Activated CD8-positive, alpha-beta memory T cell treated with anti-CD3 and anti-CD28 coated beads for 4 hours (primary cell): ENCODE data around the gene SLC37A2.

ENCODE experiments used
- DNase-seq, 2 donors: peaks; one replicate each; pipeline ENCODE4 v3.0.0-alpha.2; 2020; ENCODE audit warnings: low read depth in 2 of 2

The SLC37A2 gene

DNA sequence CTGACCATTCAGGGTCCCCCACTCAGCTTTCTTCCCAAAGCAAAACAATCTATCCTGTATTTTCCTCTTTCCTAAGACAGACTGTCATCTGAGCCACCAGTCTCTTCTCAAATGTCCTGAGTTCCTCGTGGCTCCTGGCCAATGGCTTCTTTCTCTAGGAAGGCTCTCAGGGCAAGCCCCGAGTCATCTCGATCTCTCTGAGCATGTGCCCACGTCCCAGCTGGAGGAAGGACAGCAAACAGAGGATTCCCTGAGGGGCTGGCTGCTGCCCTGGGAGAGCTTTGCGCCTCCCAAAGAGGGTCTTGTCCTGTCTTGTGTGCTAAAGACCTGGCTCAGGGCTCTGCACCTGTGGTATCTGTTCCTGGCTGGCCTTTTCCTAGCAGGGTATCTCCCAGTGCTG, 8.3 kb downstream of the SLC37A2 start:
- no peak for DNase-seq

DNA sequence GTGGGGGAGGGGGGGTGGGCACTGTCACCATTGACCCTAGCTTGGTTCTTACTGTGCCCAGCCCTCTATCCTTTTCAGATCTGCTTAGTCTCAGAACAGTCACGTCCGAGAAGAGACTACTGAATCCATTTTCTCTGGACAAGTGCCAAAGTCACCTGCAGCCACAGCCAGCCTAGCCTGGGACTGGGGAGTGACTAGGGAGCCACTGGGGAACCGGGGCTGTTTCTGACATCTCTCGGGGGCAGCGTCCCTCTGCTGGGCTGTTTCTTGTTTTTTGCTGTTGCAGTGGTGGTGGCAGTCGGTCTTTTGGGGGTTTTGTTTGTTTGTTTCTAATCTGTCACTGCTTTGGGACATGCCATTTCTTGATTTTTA, 8.7 kb downstream of the SLC37A2 start:
- no peak for DNase-seq

DNA sequence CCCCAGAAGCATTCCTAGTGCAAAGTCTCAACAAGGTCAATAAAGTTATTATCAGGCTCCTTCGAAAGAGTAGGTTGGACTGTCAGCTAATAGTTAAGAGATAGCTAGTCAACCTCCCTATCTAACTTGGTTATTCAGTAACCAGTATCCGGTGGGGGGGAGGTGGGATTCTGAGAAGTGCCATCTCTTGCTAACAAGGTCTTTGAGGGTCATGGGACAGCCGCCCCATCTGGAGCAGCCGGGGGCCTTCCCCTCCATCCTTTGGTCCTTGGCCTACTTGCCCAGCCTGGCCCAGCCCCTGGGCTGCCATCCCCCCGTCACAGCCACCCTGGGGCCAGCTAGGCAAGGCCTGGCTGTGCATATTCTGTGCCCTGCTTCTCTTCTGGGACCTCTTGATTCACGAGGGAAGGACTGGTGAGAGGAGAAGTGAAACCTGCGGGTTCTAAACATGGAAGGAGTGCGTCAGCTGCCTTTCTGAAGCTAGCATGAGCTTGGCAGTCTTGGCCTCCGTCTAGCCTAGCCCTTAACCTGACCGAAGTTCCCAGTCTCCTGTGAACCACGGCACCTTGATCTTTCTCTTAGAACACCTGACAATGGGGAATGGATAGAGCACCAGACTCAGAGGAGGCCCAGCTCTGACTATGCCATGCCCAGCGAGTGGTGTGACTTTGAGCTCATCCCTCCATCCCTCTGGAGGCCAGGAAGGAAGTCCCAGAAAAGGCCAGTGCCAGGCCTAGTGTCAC, 9.3 kb downstream of the SLC37A2 start:
- DNase-seq: no peak

DNA sequence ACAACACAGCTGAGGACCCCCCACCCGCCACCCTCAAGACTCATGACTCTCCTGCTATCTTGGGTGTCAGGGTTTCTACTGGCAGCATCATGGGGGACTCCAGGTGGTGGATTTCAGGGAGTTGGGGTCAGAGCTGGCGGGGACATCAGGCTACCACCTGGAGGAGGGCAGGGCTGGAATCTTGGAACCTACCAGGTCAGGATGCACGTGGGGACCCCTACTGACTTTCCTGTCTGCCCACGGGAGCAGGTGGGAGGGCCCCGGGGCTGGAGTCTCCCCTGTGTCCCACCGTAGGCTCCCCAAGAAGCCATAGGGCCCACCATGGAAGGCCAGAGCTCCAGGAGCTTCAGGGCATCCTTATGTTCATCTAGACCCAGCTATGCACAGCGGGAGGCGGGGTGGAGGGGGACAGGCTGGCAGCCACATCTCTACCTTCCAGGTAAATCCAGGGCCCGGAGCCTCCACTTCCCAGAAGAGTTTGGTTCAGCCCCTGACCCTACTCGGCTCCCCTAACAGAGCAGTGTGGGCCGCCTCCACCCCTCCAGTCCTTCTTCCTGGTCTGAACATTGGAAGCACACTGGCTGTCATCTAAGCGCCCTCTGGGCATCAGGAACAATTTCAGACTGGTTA, 10.0 kb downstream of the SLC37A2 start:
- no peak for DNase-seq

DNA sequence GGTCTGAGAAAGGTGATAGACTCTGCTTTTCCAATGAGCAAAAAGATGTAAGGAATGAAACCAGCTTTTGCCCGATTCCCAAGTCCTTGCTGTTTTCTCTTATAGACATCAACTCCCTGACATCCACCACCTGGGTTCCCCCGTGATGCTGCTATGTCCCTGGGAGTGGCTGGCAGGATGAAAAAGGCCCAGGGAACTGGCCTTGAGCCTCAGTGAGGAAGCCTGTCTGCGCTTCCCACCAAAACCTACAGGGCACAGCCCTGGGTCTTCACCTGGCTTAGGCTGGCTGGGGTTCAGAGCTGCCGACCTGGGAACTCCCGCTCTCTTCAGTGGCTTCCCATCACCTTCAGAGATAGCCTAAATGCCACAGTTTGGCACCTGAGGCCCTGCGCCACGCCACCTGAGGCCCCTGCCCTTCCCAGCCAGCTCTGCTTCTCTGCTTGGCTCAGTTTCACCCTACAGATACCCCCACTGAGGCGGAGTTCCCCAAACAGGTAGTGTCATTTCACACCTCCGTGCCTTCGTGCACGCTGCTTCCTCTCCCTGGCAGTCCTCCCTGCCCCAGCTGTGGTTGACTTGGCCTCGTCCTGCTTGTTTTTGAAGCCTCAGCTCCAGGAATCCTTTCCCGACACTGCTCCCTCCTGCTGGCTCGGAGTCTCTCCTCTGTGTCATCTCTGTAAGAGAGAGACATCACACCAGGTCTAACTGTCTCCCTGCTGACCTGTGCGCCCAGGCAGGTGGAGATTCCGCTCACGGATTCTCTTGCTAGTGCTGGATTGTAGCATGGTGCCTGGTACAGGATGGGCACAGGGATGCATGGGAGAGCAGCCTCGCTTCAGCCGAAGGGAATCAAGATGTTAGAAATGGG, 10.7 kb downstream of the SLC37A2 start:
- DNase-seq: no peak

DNA sequence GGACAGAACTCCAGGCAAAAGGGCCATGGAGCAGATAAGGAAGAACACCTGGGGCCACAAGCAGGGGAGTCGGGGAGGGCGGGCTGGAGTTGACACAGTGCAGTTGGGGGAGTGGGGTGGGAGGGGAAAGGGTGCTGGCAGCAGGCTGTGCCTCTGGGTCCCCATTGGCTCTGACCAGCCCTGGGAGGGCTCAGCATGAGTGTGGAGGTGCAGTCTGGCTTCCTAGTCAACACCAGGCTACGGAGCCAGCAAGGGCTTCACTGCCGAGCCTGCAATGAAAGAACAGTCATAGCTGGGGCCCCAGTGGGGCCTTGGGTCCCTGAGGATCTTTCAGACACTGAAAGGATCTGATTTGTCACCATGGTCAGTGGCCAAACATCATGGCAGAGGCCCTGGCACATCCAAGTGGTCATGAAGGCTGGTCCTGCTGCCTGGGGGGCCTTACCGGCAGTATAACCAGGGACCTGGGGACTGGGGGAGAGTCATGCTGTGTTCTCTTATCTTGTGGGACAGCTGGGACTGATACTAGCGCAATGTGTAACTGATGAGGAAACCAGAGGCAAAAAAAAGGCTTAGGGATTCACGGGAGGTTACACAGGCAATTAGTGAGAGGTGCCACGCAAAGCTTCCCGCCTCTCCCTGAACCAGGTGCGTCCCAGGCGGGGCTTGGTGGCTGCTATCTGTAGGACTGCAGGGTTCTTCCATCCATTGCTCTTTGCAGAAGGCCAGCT, 11.6 kb downstream of the SLC37A2 start:
- no peak for DNase-seq

DNA sequence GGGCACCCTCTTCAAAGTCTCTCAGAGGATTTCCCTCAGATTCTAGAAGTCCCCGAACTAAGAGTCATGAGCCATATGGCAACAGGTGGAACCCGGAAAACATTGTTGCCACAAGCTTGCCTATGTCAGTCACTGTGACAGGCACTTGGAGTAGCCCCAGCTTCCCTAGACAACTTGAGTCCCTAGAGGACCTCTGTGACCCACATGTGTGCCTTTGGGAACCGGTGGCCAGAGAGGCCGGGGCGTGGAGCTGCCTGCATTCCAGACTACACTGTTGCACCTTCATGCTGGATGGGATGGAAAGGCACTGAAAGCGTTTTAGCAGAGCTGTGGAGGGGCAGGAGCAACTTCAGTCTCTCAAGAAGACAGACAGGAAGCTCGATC, 12.1 kb downstream of the SLC37A2 start:
- no peak for DNase-seq

DNA sequence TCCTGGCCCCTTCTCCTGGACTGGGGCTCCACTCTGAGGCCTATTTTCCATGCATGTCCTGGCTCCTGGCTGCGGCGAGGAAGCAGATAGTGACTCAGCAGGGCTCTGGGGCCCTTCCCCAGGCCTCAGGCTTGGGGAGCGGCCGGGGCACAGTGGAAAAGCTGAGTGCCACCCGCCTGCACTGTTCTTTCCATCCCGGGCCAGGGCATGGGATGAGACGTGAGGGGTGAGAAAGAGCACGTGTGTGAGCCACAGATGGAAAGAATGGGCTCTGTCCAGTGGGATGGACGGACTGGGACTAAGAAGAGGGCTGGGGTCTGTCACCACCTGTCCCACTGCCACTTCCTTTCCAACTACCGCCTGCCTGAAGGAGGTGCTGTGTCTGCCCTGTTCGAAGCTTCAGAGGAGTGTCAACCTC, 12.8 kb downstream of the SLC37A2 start:
- DNase-seq: no peak

DNA sequence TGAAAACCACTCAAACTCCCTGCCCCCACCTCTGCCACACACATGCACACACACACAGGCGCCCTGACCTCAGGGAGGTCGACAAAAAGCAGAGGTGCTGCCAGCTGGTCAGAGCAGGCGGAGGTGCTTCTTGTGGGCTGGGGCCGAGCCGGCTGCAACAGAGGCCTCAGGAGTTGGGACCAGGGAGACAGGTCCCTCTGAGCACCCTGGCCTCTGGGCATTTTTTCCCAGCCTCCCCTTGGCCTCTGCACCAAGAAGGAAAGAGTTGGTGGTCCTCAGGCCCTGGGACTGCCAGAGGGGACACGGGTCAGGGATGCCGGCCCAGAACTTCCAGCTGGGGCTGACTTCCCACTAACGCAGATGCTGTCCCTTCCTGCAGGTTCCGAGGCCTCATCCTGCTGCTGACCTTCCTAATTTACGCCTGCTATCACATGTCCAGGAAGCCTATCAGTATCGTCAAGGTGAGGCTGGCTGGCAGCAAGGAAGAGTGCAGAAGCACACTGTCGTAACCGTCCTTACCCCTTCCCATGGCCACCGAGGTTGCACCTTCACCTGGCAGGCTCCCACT, 13.4 kb downstream of the SLC37A2 start:
- no peak for DNase-seq

DNA sequence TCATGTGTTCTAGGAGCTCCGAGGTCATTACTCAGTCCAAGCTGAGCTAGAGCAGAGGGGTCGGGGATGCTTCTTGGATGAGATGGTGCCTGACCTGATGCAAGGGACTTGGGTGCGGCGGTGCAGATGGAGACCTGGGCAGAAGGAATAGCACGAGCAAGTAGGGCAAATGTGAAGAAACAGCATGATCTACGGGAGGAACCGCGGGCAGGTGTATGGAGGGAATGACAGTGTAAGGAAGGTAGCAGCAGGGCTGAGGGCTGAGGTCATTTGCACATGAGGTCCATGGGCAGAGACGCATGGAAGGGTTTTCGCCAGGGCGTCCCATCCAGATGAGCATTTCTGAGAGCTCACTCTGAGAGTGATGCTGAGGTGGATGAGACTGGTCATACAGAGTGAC, 14.9 kb downstream of the SLC37A2 start:
- DNase-seq: no peak

DNA sequence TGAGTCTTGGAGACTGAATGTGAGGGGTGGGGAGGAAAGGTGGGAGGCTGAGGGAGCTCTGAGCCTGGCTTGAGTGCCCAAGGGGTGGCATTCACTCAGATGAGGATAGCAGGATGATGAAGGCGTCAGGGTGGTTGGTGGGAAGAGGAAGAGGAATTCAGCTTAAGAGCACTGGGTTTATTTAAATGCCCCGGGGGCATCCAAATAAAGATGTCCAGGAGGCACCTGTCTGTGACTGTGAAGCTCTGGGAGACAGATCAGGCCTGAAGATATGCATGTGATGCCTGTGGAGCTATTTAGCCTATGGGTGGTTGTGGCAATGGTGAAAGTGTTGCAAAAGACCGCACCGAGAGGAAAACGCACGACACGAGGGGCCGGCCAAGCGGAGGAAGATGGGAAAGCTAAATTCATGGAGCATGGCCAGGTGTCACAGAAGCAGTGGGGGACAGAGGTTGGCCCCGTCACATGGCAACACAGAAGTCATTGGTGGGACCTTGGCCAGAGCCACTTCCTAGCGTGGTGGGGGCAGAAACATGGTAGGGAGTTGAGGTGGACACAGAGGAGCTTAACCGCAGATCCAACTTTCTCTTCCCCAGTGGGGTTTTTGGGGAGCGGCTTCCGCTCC, 15.5 kb downstream of the SLC37A2 start:
- DNase-seq: no peak

DNA sequence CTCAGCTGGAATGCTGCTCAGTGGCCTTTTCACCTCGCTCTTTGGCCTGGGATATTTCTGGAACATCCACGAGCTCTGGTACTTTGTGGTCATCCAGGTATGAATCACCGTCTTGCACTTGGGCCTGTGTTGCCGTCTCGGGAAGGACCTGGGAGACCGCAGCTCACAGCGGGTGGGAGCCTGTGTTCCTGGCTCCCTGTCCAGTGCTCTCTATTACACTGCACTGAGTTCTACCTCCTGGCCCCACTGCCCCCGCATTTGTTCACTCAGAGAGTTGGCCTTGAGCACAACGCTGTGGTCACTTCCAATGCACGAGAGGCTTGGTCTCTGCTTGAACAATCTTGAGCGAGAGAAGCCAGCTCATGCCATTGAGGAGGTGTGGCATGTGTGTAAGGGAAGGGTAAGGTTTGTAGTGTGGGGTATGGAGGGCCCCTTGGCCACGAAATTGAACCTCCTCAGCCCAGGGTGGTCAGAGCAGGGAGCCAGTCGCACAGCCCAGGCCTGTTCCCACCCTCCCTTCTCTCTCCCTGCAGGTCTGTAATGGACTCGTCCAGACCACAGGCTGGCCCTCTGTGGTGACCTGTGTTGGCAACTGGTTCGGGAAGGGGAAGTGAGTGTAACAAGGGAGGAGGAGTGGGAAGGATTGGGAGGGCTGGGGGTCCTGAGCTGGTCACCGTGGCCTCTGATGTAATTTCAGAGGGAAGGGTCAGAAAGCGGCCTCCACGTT, 16.2 kb downstream of the SLC37A2 start:
- DNase-seq: no peak

DNA sequence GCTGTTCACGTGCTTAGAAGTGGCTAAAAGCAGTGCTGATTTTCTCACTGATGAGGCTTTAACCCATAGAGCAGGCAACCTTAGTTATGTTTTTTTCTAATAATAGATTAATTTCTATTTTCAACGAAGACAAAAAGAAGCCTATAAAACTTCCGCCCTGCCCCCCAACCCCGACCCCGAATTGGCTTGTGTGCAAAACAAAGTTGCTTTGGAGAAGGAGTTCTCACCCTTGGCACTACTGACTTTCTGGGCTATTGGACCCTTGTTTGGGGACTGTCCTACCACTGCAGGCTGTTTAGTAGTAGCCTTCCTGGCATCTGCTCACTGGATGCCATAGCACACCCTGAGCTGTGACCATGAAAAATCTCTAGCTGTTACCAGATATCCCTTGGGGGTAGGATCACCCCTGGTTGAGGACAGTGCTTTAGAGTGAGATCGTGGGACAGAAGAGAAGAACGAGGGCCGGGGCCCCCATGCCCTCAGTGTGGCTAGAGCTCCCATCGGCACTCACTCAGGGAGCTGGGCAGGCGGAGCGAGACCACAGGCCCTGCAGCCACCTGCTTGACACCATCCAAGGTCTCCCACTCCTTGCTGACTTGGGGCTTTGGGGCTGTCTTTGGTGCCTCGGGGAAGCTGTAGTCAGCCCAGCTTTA, 16.9 kb downstream of the SLC37A2 start:
- DNase-seq: no peak

DNA sequence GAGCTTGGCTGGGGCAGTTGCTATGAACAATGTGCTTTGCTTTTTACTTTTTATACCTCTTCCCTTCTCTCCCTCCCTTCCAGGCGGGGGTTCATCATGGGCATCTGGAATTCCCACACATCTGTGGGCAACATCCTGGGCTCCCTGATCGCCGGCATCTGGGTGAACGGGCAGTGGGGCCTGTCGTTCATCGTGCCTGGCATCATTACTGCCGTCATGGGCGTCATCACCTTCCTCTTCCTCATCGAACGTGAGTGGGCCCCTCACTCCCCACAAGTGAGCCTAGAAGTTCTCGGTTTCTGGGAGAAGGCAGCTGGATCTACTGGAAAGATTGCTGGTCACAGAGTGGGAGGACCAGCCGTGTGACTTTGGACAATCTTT, 17.4 kb downstream of the SLC37A2 start:
- DNase-seq: no peak

DNA sequence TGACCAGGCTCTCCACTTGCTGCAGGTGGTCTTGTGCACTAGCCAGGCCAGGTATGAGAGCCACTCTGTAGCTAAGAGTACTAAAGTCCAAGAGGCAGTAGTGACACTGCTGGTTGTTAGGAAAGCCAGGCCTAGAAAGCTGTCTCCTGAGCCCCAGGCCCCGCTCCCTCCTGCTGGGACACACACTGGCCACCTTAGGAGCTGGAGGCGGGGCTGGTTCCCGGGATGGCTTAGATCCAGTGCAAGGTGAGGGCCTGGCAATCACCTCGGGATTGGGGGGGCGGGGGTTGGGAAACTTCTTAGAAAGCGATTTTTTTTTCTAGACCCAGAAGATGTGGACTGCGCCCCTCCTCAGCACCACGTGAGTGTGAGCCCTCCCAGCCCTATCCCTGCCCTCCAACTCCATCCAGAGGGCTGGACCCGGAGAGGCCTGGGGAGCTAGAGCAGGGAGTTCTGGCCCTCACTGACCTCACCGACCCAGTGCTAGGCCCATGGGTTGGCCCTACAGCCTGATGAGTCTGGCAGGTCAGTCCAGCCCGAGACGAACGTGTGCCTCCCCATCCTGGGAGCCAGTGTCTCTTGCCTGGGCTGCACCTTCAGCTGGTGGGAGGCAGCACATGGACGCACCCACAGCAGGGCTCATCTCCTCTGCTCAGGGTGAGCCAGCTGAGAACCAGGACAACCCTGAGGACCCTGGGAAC, 18.1 kb downstream of the SLC37A2 start:
- DNase-seq: no peak

DNA sequence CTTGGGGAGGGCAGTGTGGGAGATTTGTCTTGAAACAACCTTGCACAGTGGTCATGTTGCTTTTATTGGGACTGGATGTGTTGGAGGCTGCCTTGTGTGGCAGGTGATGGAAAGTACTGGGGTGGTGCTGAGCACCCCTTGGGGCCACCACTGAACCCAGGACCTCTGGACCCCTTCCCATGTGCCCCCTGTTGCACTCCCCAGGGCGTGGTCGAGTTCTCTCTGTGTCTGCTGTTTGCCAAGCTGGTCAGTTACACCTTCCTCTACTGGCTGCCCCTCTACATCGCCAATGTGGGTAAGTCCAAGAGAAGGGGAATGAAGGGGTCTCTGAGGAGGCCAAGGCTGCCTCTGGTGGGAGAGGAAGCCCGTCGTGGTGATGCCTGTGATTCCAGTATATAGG, 18.9 kb downstream of the SLC37A2 start:
- no peak for DNase-seq

DNA sequence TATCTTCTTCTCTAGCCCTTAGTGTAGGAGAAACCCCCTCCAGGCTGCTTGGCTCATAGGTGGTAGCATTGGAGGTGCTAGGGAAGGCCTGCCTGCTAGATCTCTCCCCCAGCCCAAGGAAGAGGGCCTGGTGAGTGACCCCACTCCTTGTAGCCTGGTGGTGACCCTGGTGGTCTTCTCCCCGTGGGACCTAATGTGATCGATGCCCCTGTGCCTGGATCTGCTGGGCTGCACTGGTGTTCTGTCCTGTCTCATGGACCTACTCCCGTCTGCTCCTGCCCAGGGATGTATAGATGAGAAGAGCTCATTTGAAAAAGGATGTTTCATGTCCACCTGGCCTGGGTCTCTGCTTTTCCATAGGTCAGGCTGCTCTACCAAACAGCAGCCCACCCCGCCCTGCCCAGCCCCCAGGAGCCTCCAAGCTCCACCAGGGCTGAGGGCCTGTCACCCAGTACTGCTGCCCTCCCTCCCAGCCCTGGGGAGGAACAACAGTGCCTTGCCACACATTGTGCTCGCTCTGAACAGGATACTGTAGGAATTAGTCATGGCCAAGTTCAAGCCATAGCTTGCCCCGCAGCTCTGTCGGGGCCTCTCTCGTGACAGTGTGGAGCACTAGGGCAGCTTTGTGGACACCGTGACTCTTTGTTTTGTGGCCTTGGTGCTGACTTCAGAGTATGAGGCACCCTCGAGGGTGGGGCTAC, 19.7 kb downstream of the SLC37A2 start:
- DNase-seq: no peak

DNA sequence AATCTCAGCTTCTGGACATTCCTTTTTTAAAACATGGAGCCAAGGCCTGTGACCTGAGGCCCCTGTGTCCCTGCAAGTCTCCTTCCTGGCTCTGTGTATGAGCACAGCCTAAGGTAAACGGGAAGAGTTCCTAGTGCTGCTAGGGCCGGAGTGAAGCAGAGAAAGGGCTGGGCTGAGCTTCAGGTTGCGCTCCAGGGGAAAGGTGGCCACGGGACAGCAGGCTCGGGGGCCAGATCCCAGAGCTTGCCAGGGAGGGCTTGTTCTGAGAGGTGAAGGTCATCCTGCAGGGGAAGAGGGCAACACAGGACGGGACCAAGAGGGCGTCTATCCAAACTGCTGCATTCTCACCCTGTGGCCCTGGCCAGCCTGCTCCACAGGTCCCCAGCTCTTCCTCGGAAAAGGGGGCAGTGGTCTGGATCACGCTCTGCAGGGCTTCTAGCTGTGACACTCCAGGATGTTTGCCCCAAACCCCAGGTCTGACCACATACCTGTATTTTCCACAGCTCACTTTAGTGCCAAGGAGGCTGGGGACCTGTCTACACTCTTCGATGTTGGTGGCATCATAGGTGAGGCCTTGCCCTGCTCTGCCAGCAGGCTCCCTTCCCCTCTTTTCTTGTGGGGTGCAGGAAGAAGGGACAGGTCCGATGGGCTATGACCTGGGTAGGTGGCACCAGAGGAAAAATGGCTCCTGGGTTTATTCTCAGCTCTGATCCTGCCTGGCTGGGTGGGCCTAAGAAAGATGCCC, 20.4 kb downstream of the SLC37A2 start:
- DNase-seq: no peak
